IMR-90 (cell line): ENCODE data around the gene IRAK2. TPM values are rescaled to one million over a fixed set of nuclear protein-coding genes. Genes with fewer than 3 reads are reported as not detected.

Experiments
- ATAC-seq: fragments of 200-7000 bp; cut with Tn5 transposase; 2 replicates; pipeline ENCODE4 v1.9.1; 2020; ENCODE audit warnings: low read depth, mild to moderate bottlenecking, moderate library complexity
- BruUV-seq: library from RNA; stranded (reverse); fragments of 400-500 nt; replicated peaks from 2 replicates; lab custom pipeline; 2021; lab: Mats Ljungman, UMichigan
- CTCF ChIA-PET: fragments of 300-600 bp; formaldehyde crosslinking; extraction: SDS; loops from one replicate; lab custom pipeline; 2021; ENCODE audit warnings: antibody characterized with exemption; lab: Yijun Ruan, JAX
- POLR2A ChIA-PET: fragments of 300-600 bp; sonication (Branson Sonifier 250); formaldehyde crosslinking; loops from one replicate; lab custom pipeline; 2022; ENCODE audit warnings: antibody characterized with exemption; ENCODE audit not compliant: unreplicated experiment; lab: Charles Lee
- DNase-seq: peaks from one replicate; pipeline ENCODE4 v3.0.0; 2013
- H2AFZ ChIP-seq: replicated peaks from 2 replicates; pipeline ENCODE3; 2013; ENCODE audit warnings: low read length, mild to moderate bottlenecking; ENCODE audit not compliant: poor library complexity
- H2AK5ac ChIP-seq: 2 replicates; pipeline ENCODE4 v1.6.1; 2013; ENCODE audit warnings: low read depth, low read length, inconsistent platforms
- H2AK9ac ChIP-seq: replicated peaks from 2 replicates; pipeline ENCODE3; 2013; ENCODE audit warnings: mild to moderate bottlenecking, low read depth, low read length, moderate library complexity; ENCODE audit not compliant: poor library complexity
- H2BK120ac ChIP-seq: 2 replicates; pipeline ENCODE4 v1.6.1; 2013; ENCODE audit warnings: low read depth, low read length, inconsistent platforms
- H2BK15ac ChIP-seq: 3 replicates; pipeline ENCODE4 v1.6.1; 2013; ENCODE audit warnings: low read depth, low read length, inconsistent platforms
- H2BK20ac ChIP-seq: 2 replicates; pipeline ENCODE4 v1.6.1; 2013; ENCODE audit warnings: low read depth, mild to moderate bottlenecking, inconsistent platforms, low read length, moderate library complexity
- H2BK5ac ChIP-seq: 2 replicates; pipeline ENCODE4 v1.6.1; 2013; ENCODE audit warnings: mild to moderate bottlenecking, low read depth, low read length, inconsistent platforms; ENCODE audit not compliant: poor library complexity, severe bottlenecking
- H3K14ac ChIP-seq: replicated peaks from 2 replicates; pipeline ENCODE4 v1.6.1; 2013; ENCODE audit warnings: low read depth, low read length, inconsistent platforms
- H3K18ac ChIP-seq: 2 replicates; pipeline ENCODE4 v1.6.1; 2013; ENCODE audit warnings: low read depth, low read length, control low read depth
- H3K23ac ChIP-seq: 2 replicates; pipeline ENCODE4 v1.6.1; 2013; ENCODE audit warnings: low read depth, low read length, inconsistent platforms
- H3K27ac ChIP-seq: 2 replicates; pipeline ENCODE4 v1.5.1; 2013; ENCODE audit warnings: mild to moderate bottlenecking, control low read depth, low read length; ENCODE audit not compliant: insufficient read depth
- H3K27me3 ChIP-seq: 2 replicates; pipeline ENCODE4 v1.6.1; 2013; ENCODE audit warnings: low read length; ENCODE audit not compliant: control insufficient read depth, insufficient read depth
- H3K36me3 ChIP-seq: 2 replicates; pipeline ENCODE4 v1.6.1; 2013; ENCODE audit warnings: low read length, mixed read lengths; ENCODE audit not compliant: control insufficient read depth, insufficient read depth
- H3K4ac ChIP-seq: 2 replicates; pipeline ENCODE4 v1.6.1; 2013; ENCODE audit warnings: low read depth, low read length, inconsistent platforms
- H3K4me1 ChIP-seq: 2 replicates; pipeline ENCODE4 v1.6.1; 2013; ENCODE audit warnings: low read length, mixed read lengths; ENCODE audit not compliant: control insufficient read depth, insufficient read depth
- H3K4me2 ChIP-seq: 2 replicates; pipeline ENCODE4 v1.6.1; 2013; ENCODE audit warnings: low read depth, mild to moderate bottlenecking, control low read depth, low read length, moderate library complexity
- H3K4me3 ChIP-seq: 2 replicates; pipeline ENCODE4 v1.5.1; 2013; ENCODE audit warnings: low read depth, mild to moderate bottlenecking, control low read depth, low read length, moderate library complexity; ENCODE audit not compliant: insufficient read depth
- H3K56ac ChIP-seq: 2 replicates; pipeline ENCODE4 v1.6.1; 2013; ENCODE audit warnings: low read length, inconsistent platforms; ENCODE audit not compliant: insufficient read depth; ENCODE audit errors: extremely low read depth
- H3K79me1 ChIP-seq, 2 experiments: 2 replicates each; pipeline ENCODE4 v1.6.1; 2013; ENCODE audit warnings: low read length in 2 of 2, inconsistent platforms in 1 of 2, low read depth in 1 of 2
- H3K9ac ChIP-seq: 2 replicates; pipeline ENCODE4 v1.6.1; 2013; ENCODE audit warnings: low read depth, low read length, control low read depth
- H3K9me1 ChIP-seq: 2 replicates; pipeline ENCODE4 v1.6.1; 2013; ENCODE audit warnings: low read length, inconsistent platforms; ENCODE audit not compliant: insufficient read depth
- H3K9me3 ChIP-seq: 2 replicates; pipeline ENCODE4 v1.6.1; 2013; ENCODE audit warnings: low read length; ENCODE audit not compliant: control insufficient read depth, insufficient read depth
- H4K20me1 ChIP-seq: 2 replicates; pipeline ENCODE4 v1.6.1; 2013; ENCODE audit warnings: low read length, inconsistent platforms; ENCODE audit not compliant: insufficient read depth
- H4K5ac ChIP-seq: 2 replicates; pipeline ENCODE4 v1.6.1; 2013; ENCODE audit warnings: mild to moderate bottlenecking, low read depth, low read length, control low read depth
- H4K8ac ChIP-seq, 2 experiments: 2 replicates each; pipeline ENCODE4 v1.6.1; 2013; ENCODE audit warnings: low read depth in 2 of 2, low read length in 2 of 2, control low read depth in 1 of 2, inconsistent platforms in 1 of 2
- H4K91ac ChIP-seq: 2 replicates; pipeline ENCODE4 v1.6.1; 2013; ENCODE audit warnings: low read depth, low read length, inconsistent platforms; ENCODE audit not compliant: insufficient read depth
- CEBPB ChIP-seq: IDR thresholded peaks from 2 replicates; pipeline ENCODE4 v1.6.1; 2012; ENCODE audit warnings: low read depth, low read length, improper control_type of control experiment
- CTCF ChIP-seq: conservative IDR thresholded peaks from 2 replicates; pipeline ENCODE4 v1.5.1; 2012; ENCODE audit warnings: mild to moderate bottlenecking, low read depth, low read length, improper control_type of control experiment
- RAD21 ChIP-seq: IDR thresholded peaks from 2 replicates; pipeline ENCODE4 v1.6.1; 2012; ENCODE audit warnings: low read length, improper control_type of control experiment
- WGBS, 2 experiments: methylation state at CpG; one replicate each; pipeline versions ENCODE4 v1.1.5 to v1.1.7; 2013; ENCODE audit warnings: missing lambda C conversion rate in 2 of 2; ENCODE audit not compliant: insufficient read length in 1 of 2; ENCODE audit errors: extremely low coverage in 2 of 2; 5-methylcytosine and 5-hydroxymethylcytosine counted together
- dilution Hi-C: fragments of 300-500 bp; cut with HindIII; formaldehyde crosslinking; loops from one replicate; pipeline ENCODE4 v1.14.3; 2018; ENCODE audit warnings: low sequenced_read_pairs; ENCODE audit not compliant: unreplicated experiment
- in situ Hi-C: fragments of 300-500 bp; cut with MboI; formaldehyde crosslinking; loops from 3 replicates; pipeline ENCODE4 v1.14.3; 2019; ENCODE audit warnings: low sequenced_read_pairs, inconsistent platforms, mixed read lengths
- intact Hi-C: fragments of 100-400 bp; cut with micrococcal nuclease; formaldehyde crosslinking; loops from 2 replicates; pipeline ENCODE4 v1.10.0; 2022
- polyA plus RNA-seq, 3 experiments: library from polyadenylated mRNA; depleted of rRNA; stranded (reverse); fragments of >200 nt; gene quantifications; 2 replicates each; pipeline ENCODE4 v1.2.3, GENCODE V29; 2012; ENCODE audit warnings: low replicate concordance in 1 of 3
- total RNA-seq: library from RNA; depleted of rRNA; stranded (reverse); fragments of >200 nt; gene quantifications from 2 replicates; pipeline ENCODE4 v1.2.3, GENCODE V29; 2012

The IRAK2 gene
- total and polyA plus RNA-seq, 2 of the 4 experiments (the other 2 are of a cell fraction), result 6.9 to 8.1 TPM

- Histone ChIP-seq H4K20me1 (peaks cover 7% of the 10 kb centered on the region), H2BK120ac (no peak overlapping the region), H3K4me1 (peaks cover 5% of the 10 kb centered on the region; the same call in 1 of the 2 replicates), H2BK5ac (no peak overlapping the region), H3K27ac (no peak overlapping the region), H4K8ac (no peak overlapping the region), H3K14ac (0 out of 2 replicates have a peak overlapping the region, but pooled peaks have one; percentile 34), H4K5ac (no peak overlapping the region), H2AK9ac (no peak overlapping the region), H3K9me1 (peaks cover 6% of the 10 kb centered on the region), H2BK15ac (no peak overlapping the region), H3K9me3 (no peaks in the 10 kb centered on the region), H2AK5ac (0 out of 2 replicates have a peak overlapping the region, but pooled peaks have one; percentile 27), H3K4me2 (0 out of 2 replicates have a peak overlapping the region, but pooled peaks have one; percentile 2), H2BK20ac (no peak overlapping the region), H3K4ac (no peak overlapping the region), H4K91ac (no peak overlapping the region), H3K27me3 (no peaks in the 10 kb centered on the region), H3K4me3 (no peak overlapping the region), H3K18ac (no peak overlapping the region), H3K23ac (peak overlapping the region; percentile 10; the same call in 1 of the 2 replicates), H3K79me1 (peaks cover 31 to 66% of the 10 kb centered on the region in 2 experiments), H2AFZ (peak overlapping the region; percentile 40), H3K36me3 (peaks cover 25% of the 10 kb centered on the region), H3K56ac (no peak overlapping the region), H3K9ac (no peak overlapping the region)
- DNase-seq, result peak; percentile 42
- ChIA-PET POLR2A (no interaction called here), CTCF (interaction anchor here (0.5 to 1.2 kb wide), 9 partner anchors 10 to 1540 kb away, joined by 3 to 7 read pairs (median 3); no protein-coding TSS in a partner anchor)
- dilution Hi-C loops, result no loop called here
- 80% methylated on average over 2 of the region's 12 CpGs; no CpG with 5 or more reads in 1 of the 2 experiments for WGBS, 2 experiments
- in situ Hi-C loops, result no loop called here
- intact Hi-C loops, result no loop called here
- ATAC-seq, result peak; percentile 91
- no TSS peak for BruUV-seq
- TF ChIP-seq RAD21 (peak; percentile 22; the same call in 1 of the 2 replicates), CEBPB (no peak), CTCF (peak; percentile 39)
These were observed 99.1 kb downstream of the IRAK2 start for GRCh38 chr3:10263646-10264363.
